Neuron (in vitro differentiated cells): ENCODE measurements around the gene ATG9B.

Experiments used
- H2AFZ ChIP-seq: one replicate; pipeline ENCODE4 v1.6.1; 2013; ENCODE audit warnings: low read depth, mild to moderate bottlenecking, inconsistent platforms, low read length, moderate library complexity
- H3K27me3 ChIP-seq: one replicate; pipeline ENCODE4 v1.6.1; 2013; ENCODE audit warnings: low read length; ENCODE audit not compliant: insufficient read depth
- H3K36me3 ChIP-seq: one replicate; pipeline ENCODE4 v1.6.1; 2013; ENCODE audit warnings: low read length; ENCODE audit not compliant: insufficient read depth
- H3K4me1 ChIP-seq: one replicate; pipeline ENCODE4 v1.6.1; 2013; ENCODE audit warnings: low read length; ENCODE audit not compliant: insufficient read depth
- H3K4me3 ChIP-seq: 2 replicates; pipeline ENCODE4 v1.5.1; 2013; ENCODE audit warnings: mild to moderate bottlenecking, low read length, moderate library complexity
- H3K9me3 ChIP-seq: one replicate; pipeline ENCODE4 v1.6.1; 2013; ENCODE audit warnings: low read length

The ATG9B gene, protein sequence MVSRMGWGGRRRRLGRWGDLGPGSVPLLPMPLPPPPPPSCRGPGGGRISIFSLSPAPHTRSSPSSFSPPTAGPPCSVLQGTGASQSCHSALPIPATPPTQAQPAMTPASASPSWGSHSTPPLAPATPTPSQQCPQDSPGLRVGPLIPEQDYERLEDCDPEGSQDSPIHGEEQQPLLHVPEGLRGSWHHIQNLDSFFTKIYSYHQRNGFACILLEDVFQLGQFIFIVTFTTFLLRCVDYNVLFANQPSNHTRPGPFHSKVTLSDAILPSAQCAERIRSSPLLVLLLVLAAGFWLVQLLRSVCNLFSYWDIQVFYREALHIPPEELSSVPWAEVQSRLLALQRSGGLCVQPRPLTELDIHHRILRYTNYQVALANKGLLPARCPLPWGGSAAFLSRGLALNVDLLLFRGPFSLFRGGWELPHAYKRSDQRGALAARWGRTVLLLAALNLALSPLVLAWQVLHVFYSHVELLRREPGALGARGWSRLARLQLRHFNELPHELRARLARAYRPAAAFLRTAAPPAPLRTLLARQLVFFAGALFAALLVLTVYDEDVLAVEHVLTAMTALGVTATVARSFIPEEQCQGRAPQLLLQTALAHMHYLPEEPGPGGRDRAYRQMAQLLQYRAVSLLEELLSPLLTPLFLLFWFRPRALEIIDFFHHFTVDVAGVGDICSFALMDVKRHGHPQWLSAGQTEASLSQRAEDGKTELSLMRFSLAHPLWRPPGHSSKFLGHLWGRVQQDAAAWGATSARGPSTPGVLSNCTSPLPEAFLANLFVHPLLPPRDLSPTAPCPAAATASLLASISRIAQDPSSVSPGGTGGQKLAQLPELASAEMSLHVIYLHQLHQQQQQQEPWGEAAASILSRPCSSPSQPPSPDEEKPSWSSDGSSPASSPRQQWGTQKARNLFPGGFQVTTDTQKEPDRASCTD

GRCh38 chr7:151024435-151025056 lies at the start of gene ATG9B:
Gene ATG9B (minus strand): TSS chr7:151024494. CDS start chr7:151024423, 71 bp downstream.
- Histone ChIP-seq H3K36me3 (no peaks in the 10 kb centered on the region), H3K27me3 (no peaks in the 10 kb centered on the region), H3K4me1 (peaks cover 25% of the 10 kb centered on the region), H3K9me3 (no peaks in the 10 kb centered on the region), H3K4me3 (no peak within 1 kb of the TSS), H2AFZ (no peak within 1 kb of the TSS)

GRCh38 chr7:151073990-151074389 lies 49.7 kb upstream of the ATG9B start:
- Histone ChIP-seq H3K36me3 (peaks cover 47% of the 10 kb centered on the region), H3K27me3 (no peaks in the 10 kb centered on the region), H2AFZ (no peak overlapping the region), H3K9me3 (no peaks in the 10 kb centered on the region), H3K4me1 (peaks cover 6% of the 10 kb centered on the region), H3K4me3 (no peak overlapping the region)

GRCh38 chr7:151071032-151071866 lies 47.0 kb upstream of the ATG9B start:
- Histone ChIP-seq H3K9me3 (no peaks in the 10 kb centered on the region), H2AFZ (no peak overlapping the region), H3K4me1 (no peaks in the 10 kb centered on the region), H3K27me3 (no peaks in the 10 kb centered on the region), H3K36me3 (peaks cover 64% of the 10 kb centered on the region), H3K4me3 (no peak overlapping the region)

DNA sequence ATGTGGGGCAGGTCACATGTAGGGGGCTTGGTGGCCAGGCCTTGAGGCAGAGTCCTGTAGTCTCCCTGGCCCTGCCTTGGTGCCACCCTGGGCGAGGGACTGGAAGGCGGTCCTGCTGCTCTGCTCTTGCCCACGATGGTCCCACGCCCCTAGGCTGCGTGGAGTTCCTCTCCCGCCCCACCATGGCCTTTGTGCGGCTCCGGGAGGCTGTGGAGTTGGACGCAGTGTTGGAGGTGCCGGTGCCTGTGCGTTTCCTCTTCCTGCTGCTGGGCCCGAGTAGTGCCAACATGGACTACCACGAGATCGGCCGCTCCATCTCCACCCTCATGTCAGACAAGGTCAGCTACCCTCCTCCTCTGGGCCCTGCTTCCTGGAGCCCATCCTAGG lies 46.3 kb upstream of the ATG9B start:
- Histone ChIP-seq H3K4me1 (no peaks in the 10 kb centered on the region), H3K9me3 (no peaks in the 10 kb centered on the region), H2AFZ (no peak overlapping the region), H3K27me3 (no peaks in the 10 kb centered on the region), H3K4me3 (no peak overlapping the region), H3K36me3 (peaks cover 67% of the 10 kb centered on the region)

- Histone ChIP-seq H3K36me3 (peaks cover 68% of the 10 kb centered on the region), H3K4me3 (no peak overlapping the region), H2AFZ (no peak overlapping the region), H3K9me3 (no peaks in the 10 kb centered on the region), H3K27me3 (no peaks in the 10 kb centered on the region), H3K4me1 (no peaks in the 10 kb centered on the region)
Observed at GRCh38 chr7:151069841-151070573, 45.7 kb upstream of the ATG9B start.

GRCh38 chr7:151068069-151068773 lies 43.9 kb upstream of the ATG9B start:
- H3K36me3 ChIP-seq, result peaks cover 68% of the 10 kb centered on the region
- no peaks in the 10 kb centered on the region for H3K27me3 ChIP-seq
- H3K4me3 ChIP-seq, result no peak overlapping the region
- H2AFZ ChIP-seq, result no peak overlapping the region
- no peaks in the 10 kb centered on the region for H3K4me1 ChIP-seq
- no peaks in the 10 kb centered on the region for H3K9me3 ChIP-seq

GRCh38 chr7:151066273-151066974 lies 42.1 kb upstream of the ATG9B start:
- Histone ChIP-seq H3K27me3 (no peaks in the 10 kb centered on the region), H2AFZ (no peak overlapping the region), H3K36me3 (peaks cover 62% of the 10 kb centered on the region), H3K4me1 (peaks cover 1% of the 10 kb centered on the region), H3K9me3 (no peaks in the 10 kb centered on the region), H3K4me3 (no peak overlapping the region)

DNA sequence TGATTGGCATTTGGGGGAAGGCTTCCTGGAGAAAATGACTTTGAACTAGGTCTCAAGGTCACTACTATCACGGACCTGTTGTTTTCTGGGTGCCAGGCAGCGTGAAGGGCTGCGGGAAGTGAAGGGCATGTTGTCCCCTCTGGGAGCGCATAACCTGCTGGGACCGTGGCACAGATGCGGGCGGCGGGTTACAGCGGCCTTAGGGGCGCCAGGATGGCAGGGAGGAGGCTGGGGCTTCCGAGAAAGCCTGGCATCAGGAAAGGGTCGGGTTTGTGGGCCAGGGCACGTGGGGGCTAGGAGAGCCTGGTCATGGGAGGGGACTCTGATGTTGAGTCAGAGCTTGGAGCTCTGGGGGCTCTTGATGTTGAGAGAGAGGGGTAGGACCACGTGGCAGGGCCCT lies 41.2 kb upstream of the ATG9B start:
- Histone ChIP-seq H3K4me1 (peaks cover 10% of the 10 kb centered on the region), H3K4me3 (no peak overlapping the region), H3K27me3 (no peaks in the 10 kb centered on the region), H2AFZ (no peak overlapping the region), H3K9me3 (no peaks in the 10 kb centered on the region), H3K36me3 (peaks cover 55% of the 10 kb centered on the region)

GRCh38 chr7:151064993-151065392 lies 40.7 kb upstream of the ATG9B start:
- Histone ChIP-seq H3K36me3 (peaks cover 50% of the 10 kb centered on the region), H3K4me3 (no peak overlapping the region), H2AFZ (no peak overlapping the region), H3K27me3 (no peaks in the 10 kb centered on the region), H3K4me1 (peaks cover 13% of the 10 kb centered on the region), H3K9me3 (no peaks in the 10 kb centered on the region)

GRCh38 chr7:151064454-151064853 lies 40.2 kb upstream of the ATG9B start:
- Histone ChIP-seq H3K36me3 (peaks cover 44% of the 10 kb centered on the region), H3K4me1 (peaks cover 13% of the 10 kb centered on the region), H3K4me3 (no peak overlapping the region), H3K27me3 (no peaks in the 10 kb centered on the region), H3K9me3 (no peaks in the 10 kb centered on the region), H2AFZ (no peak overlapping the region)

- H3K9me3 ChIP-seq, result no peaks in the 10 kb centered on the region
- peaks cover 36% of the 10 kb centered on the region for H3K36me3 ChIP-seq
- H3K4me3 ChIP-seq, result no peak overlapping the region
- no peaks in the 10 kb centered on the region for H3K27me3 ChIP-seq
- peaks cover 23% of the 10 kb centered on the region for H3K4me1 ChIP-seq
- no peak overlapping the region for H2AFZ ChIP-seq
Observed at GRCh38 chr7:151063212-151063561, 38.9 kb upstream of the ATG9B start.
